Measurements from ENCODE around the gene SPAG9. TPM values are rescaled to one million over a fixed set of nuclear protein-coding genes. Genes with fewer than 3 reads are reported as not detected.

SPAG9 gene
- total and polyA plus RNA-seq, 2 of the 8 experiments (the other 6 are each of a cell fraction or from before 2014, with no cell fraction given): 9.8 to 63.8 TPM

Other genes starting within 250 kb of the SPAG9 start
- gene NME1, start 32.7 kb upstream of the SPAG9 start, total RNA-seq (2021; fragmentation: NEBNext Ultra II Directional; extraction: Animal tissue kit (Norgen Biotek cat#: 25700)): 307 and 310 TPM in 2 replicates
- gene NME1, start 32.7 kb upstream of the SPAG9 start, polyA plus RNA-seq (2011; rRNA removed): 306 and 380 TPM in 2 replicates
- gene NME2, start 45.5 kb upstream of the SPAG9 start, total RNA-seq (2021; fragmentation: NEBNext Ultra II Directional; extraction: Animal tissue kit (Norgen Biotek cat#: 25700)): 801 and 827 TPM in 2 replicates
- 795 and 929 TPM in 2 replicates for gene NME2, start 45.5 kb upstream of the SPAG9 start, polyA plus RNA-seq (2011; rRNA removed)
- 51.4 TPM in 2 replicates for gene MBTD1, start 139.2 kb upstream of the SPAG9 start, total RNA-seq (2021; fragmentation: NEBNext Ultra II Directional; extraction: Animal tissue kit (Norgen Biotek cat#: 25700))
- 10.9 and 20.3 TPM in 2 replicates for gene MBTD1, start 139.2 kb upstream of the SPAG9 start, polyA plus RNA-seq (2011; rRNA removed)
- gene UTP18, start 139.7 kb upstream of the SPAG9 start, total RNA-seq (2021; fragmentation: NEBNext Ultra II Directional; extraction: Animal tissue kit (Norgen Biotek cat#: 25700)): 79.6 and 85.7 TPM in 2 replicates
- 11.3 and 17.9 TPM in 2 replicates for gene UTP18, start 139.7 kb upstream of the SPAG9 start, polyA plus RNA-seq (2011; rRNA removed)

Measured in H1 (cell line).